CMK (cell line): ENCODE data around the gene ZDHHC24.

Source experiments
- DNase-seq: peaks from one replicate; pipeline ENCODE4 v3.0.0-alpha.2; 2010; ENCODE audit warnings: low read depth

Gene ZDHHC24

GRCh38 chr11:66473608-66474515, 72.0 kb downstream of the ZDHHC24 start:
- no peak for DNase-seq

GRCh38 chr11:66473167-66473566, 72.7 kb downstream of the ZDHHC24 start:
- DNase-seq: no peak

DNA sequence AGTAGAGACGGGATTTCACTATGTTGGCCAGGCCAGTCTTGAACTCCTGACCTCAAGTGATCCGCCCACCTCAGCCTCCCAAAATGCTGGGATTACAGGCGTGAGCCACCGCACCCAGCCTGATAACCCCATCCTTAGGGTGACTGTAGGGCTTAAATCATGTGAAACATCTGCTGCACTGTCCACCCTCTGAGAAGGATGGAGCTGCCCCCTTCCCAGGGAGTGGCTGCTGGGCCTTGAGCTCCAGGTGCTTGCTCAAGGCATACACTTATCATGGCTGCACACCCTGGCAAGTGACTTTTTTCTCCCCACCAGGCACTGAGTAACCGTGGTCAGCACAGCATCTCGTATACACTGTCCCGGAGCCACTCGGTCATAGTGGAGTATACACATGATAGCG, 73.8 kb downstream of the ZDHHC24 start:
- DNase-seq: no peak

GRCh38 chr11:66471142-66471541, 74.7 kb downstream of the ZDHHC24 start:
- DNase-seq: no peak
